GM18505 (cell line): ENCODE measurements around the gene NIT1.

Experiments
- ATAC-seq: cut with Tn5 transposase; IDR thresholded peaks from one replicate; pipeline ENCODE4 v1.9.1; 2021; ENCODE audit not compliant: unreplicated experiment
- POLR2A ChIP-seq: IDR thresholded peaks from 4 replicates; pipeline ENCODE4 v1.6.1; 2011; ENCODE audit warnings: borderline replicate concordance; ENCODE audit not compliant: insufficient read depth, insufficient read length; ENCODE audit errors: extremely low read depth

NIT1 gene

GRCh38 chr1:161133220-161133740 lies 15.4 kb downstream of the NIT1 start:
- TF ChIP-seq POLR2A, result no peak
- ATAC-seq, result no peak

- ATAC-seq, result no peak
- no peak for TF ChIP-seq POLR2A
Measured at GRCh38 chr1:161137881-161138280, 20.0 kb downstream of the NIT1 start.

- ATAC-seq, result no peak
- no peak for TF ChIP-seq POLR2A
Measured at GRCh38 chr1:161138431-161138830, 20.5 kb downstream of the NIT1 start.

GRCh38 chr1:161139766-161140165 lies 21.9 kb downstream of the NIT1 start:
- no peak for TF ChIP-seq POLR2A
- no peak for ATAC-seq

- ATAC-seq, result no peak
- TF ChIP-seq POLR2A, result no peak
Measured at GRCh38 chr1:161140755-161141400, 23.0 kb downstream of the NIT1 start.

GRCh38 chr1:161145832-161146231 lies 27.9 kb downstream of the NIT1 start:
- no peak for ATAC-seq
- no peak for TF ChIP-seq POLR2A

- no peak for TF ChIP-seq POLR2A
- ATAC-seq, result no peak
Measured at GRCh38 chr1:161153176-161153575, 35.3 kb downstream of the NIT1 start.

- peak; percentile 89 for TF ChIP-seq POLR2A
- peak; percentile 80 for ATAC-seq
Measured at GRCh38 chr1:161153682-161154337, 35.9 kb downstream of the NIT1 start, which contains the start of gene UFC1. TSS of gene UFC1 (plus strand) at chr1:161153978. CDS start at chr1:161153998, 20 bp downstream.

GRCh38 chr1:161157867-161158266 lies 40.0 kb downstream of the NIT1 start:
- TF ChIP-seq POLR2A, result no peak
- no peak for ATAC-seq

GRCh38 chr1:161158316-161159010 lies 40.6 kb downstream of the NIT1 start:
- no peak for ATAC-seq
- TF ChIP-seq POLR2A, result no peak

GRCh38 chr1:161159087-161159912 lies 41.4 kb downstream of the NIT1 start, which contains the start of gene USP21:
TSS of gene USP21 (plus strand) at chr1:161159500. CDS start at chr1:161160641, 1,141 bp downstream.
- ATAC-seq, result peak; percentile 86
- peak; percentile 80 for TF ChIP-seq POLR2A

GRCh38 chr1:161159913-161160243 lies 42.0 kb downstream of the NIT1 start:
- peak; percentile 5 for ATAC-seq
- TF ChIP-seq POLR2A, result no peak

GRCh38 chr1:161160671-161161145 lies 42.8 kb downstream of the NIT1 start:
- ATAC-seq, result no peak
- TF ChIP-seq POLR2A, result no peak
